ENCODE results near the gene WDR73.
"Not testable (repeated sequence)": the region's sequence is repeated elsewhere in the genome, so short reads cannot be mapped to it uniquely, and the experiment has no call there.

Gene WDR73

GRCh38 chr15:84657748-84658079 lies 3.6 kb upstream of the WDR73 start:
- no peak for DNase-seq (ENCODE audit: low read depth in 2 of 2)

DNA sequence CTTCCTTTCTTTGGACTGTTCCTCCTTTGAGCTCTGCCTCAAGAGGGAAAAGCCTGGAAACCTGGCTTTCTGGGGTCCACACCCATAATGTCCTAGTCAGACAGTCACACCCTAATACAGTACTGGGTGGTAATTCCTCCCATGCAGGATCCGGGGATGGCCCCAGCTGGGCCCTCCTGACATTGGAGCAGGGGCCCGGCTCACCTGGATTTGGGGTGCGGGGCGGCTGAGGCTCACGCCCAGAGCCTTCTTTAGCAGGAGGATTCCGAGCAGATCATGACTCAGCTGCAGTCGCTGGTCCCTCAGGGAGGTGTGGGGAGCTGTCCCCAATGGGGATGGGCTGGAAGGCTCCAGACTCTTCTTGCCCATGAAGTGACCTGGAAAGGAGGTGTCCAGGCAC lies 2.9 kb upstream of the WDR73 start:
- no peak for DNase-seq (ENCODE audit: low read depth in 2 of 2)

- DNase-seq (ENCODE audit: low read depth in 2 of 2), result peak; percentile 64 to 65
These were observed 788 bp upstream of the WDR73 start for GRCh38 chr15:84654689-84655453.

GRCh38 chr15:84653584-84653909 lies 536 bp downstream of the WDR73 start:
- no peak for DNase-seq (ENCODE audit: low read depth in 2 of 2)

DNA sequence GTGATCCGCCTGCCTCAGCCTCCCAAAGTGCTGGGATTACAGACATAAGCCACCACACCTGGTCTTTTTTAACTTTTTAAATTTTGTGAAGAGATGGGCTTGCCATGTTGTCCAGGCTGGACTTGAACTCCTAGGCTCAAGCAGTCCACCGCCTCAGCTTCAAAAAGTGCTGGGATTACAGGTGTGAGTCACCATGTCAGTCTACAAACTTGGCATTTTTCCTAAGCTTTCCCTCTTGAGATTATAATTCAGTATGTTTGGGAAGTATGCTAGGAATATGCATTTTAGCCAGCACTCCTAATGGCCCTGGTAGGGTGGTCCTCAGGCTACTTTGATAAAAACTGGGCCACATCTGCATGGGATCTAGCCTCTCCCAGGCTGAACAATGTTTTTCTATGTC lies 4.4 kb downstream of the WDR73 start:
- DNase-seq (ENCODE audit: low read depth in 2 of 2), result no peak

GRCh38 chr15:84648539-84648938 lies 5.5 kb downstream of the WDR73 start:
- no peak for DNase-seq (ENCODE audit: low read depth in 2 of 2)

DNA sequence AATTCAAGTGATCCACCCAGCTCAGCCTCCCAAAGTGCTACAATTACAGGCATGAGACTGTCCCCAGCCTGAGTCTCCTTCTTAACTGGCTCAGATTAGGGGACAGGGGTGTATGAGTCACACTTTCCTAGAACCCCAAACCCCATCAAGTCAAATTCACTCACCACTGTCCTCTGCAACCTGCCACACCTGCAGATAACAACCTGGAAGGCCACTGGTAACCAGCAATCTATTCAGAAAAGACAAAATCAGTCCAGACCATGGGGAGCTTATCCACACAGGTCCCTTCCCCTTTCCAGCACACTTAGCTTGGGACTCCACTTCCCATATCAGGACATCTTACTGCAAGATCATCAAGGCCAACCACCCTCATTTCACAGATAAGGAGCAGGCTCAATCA lies 6.4 kb downstream of the WDR73 start:
- DNase-seq (ENCODE audit: low read depth in 2 of 2), result no peak

DNA sequence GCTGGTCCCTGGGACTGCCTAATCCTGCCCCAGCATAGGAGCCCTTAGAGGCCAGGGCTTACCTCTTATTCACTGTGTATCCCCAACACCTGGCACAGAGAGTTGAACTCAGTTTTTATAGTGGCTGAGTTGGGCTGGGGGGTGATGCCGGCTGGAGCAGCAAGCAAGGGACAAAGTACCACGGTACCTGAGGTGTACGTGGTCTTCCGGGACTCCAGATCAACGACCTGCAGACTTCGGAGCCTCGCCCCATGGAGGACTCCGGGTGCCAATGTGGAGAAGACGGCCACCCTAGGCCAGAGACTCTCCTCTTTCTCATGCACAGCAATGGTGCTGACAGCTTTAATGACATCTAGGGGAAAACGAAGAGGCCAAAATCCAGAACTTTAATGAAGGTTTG lies 8.1 kb downstream of the WDR73 start:
- no peak for DNase-seq (ENCODE audit: low read depth in 2 of 2)

- no peak for DNase-seq (ENCODE audit: low read depth in 2 of 2)
These were observed 8.6 kb downstream of the WDR73 start for GRCh38 chr15:84645496-84645895.

DNA sequence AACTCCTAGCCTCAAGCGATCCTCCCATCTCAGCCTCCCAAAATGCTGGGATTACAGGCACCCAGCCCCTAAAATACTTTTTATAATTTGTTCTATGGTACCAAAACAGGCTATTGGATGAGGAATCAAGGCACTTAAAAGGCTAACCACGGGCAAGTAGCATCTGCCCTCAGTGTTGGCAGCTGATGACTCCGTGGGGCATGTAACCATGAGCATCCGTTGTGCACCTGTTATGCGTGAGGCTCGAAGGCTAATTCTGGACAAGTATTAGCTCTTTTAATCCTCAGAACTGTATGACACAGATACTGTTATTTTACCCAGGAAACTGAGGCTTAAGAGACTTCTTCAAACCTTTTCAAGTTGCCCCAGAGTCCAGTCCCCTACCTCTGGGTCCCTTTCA lies 10.2 kb downstream of the WDR73 start:
- DNase-seq (ENCODE audit: low read depth in 2 of 2), result no peak

GRCh38 chr15:84642640-84643039 lies 11.4 kb downstream of the WDR73 start:
- not testable (repeated sequence) for DNase-seq (ENCODE audit: low read depth in 2 of 2)

GRCh38 chr15:84641871-84642270 lies 12.2 kb downstream of the WDR73 start:
- DNase-seq (ENCODE audit: low read depth in 2 of 2), result not testable (repeated sequence)

DNA sequence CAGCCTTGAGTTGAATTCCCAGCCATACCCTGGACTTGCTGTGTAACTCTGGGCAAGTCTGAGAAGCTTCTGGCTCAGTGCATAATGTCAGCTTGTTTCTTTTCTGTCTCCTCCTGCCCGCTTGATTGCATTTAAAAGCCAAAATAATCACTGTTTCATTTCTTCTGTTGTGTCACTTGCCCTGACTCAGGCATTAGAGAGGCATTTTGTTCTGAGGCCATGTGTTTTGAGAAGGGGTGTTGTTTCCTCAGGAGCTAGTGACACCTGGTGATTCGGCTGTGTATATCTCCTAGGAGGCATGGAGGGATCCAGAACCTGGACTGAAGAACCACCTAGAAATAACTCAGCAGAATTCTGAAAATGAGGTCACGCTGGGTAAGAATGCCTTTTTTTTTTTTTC lies 16.0 kb downstream of the WDR73 start:
- DNase-seq (ENCODE audit: low read depth in 2 of 2), result no peak

- DNase-seq (ENCODE audit: low read depth in 2 of 2), result no peak
These were observed 19.8 kb downstream of the WDR73 start for GRCh38 chr15:84634228-84634837.

GRCh38 chr15:84633311-84634227 lies 20.5 kb downstream of the WDR73 start:
- peak; percentile 45 to 57 for DNase-seq (ENCODE audit: low read depth in 2 of 2)

DNA sequence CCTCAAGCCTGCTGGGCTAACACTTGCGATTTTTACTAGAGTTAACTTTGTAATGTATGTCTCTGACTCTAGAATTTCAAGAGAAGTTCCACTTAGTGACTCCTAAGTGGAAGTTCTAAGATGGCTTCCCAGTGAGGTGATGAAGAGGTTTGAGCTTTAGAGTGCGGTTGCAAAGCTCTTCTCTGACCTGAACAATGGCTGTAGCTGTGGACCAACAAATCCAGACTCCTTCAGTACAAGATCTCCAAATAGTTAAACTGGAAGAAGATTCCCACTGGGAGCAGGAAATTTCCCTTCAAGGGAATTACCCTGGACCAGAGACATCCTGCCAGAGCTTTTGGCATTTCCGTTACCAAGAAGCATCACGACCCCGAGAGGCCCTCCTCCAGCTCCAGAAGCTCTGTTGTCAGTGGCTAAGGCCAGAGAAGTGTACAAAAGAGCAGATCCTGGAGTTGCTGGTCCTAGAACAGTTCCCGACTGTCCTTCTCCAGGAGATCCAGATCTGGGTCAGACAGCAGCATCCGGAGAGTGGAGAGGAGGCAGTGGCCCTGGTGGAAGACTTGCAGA lies 22.3 kb downstream of the WDR73 start:
- no peak for DNase-seq (ENCODE audit: low read depth in 2 of 2)

DNA sequence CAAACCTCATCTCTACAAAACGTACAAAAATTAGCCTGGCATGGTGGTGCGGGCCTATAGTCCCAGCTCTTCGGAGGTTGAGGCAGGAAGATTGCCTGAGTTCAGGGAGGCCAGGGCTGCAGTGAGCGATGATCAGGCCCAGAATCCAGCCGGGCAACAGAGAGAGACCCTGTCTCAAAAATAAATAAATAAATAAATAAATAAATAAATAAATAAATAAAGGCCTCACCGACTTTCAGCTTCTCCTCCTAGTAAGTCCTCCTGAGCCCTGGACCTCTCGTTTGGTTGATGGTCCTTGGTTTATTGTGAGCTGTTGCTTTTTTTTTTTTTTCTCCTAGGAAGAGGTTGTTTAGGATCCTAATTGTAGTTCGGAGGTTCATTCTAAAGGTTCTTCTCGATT lies 25.1 kb downstream of the WDR73 start:
- DNase-seq (ENCODE audit: low read depth in 2 of 2), result no peak

DNA sequence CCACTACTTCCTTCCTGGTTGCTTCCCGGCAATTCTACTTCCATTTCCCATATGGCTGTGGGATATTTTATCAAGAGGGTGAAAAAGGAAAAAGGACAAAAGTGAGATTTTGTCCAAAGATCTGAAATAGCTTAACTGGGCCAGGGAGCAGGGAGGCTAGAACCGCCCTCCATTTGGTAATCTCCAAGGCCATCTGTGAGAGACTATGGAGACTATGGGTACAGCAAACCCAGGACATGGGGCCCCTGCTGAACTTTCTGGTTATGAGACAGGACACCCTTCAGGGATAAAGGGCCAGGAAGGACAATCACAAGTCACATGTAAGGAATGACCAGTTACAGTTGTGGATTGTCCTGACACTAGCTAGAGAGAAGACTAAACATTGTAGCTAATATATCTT lies 29.0 kb downstream of the WDR73 start:
- no peak for DNase-seq (ENCODE audit: low read depth in 2 of 2)

GRCh38 chr15:84624359-84624758 lies 29.7 kb downstream of the WDR73 start:
- DNase-seq (ENCODE audit: low read depth in 2 of 2), result no peak

GRCh38 chr15:84621358-84621979 lies 32.6 kb downstream of the WDR73 start:
- DNase-seq (ENCODE audit: low read depth in 2 of 2), result no peak

GRCh38 chr15:84620626-84621025 lies 33.5 kb downstream of the WDR73 start:
- DNase-seq (ENCODE audit: low read depth in 2 of 2), result no peak

- no peak for DNase-seq (ENCODE audit: low read depth in 2 of 2)
These were observed 37.8 kb downstream of the WDR73 start for GRCh38 chr15:84616235-84616634.
